Measurements from ENCODE around the gene TADA3. TPM values are rescaled to one million over a fixed set of nuclear protein-coding genes. Genes with fewer than 3 reads are reported as not detected.
A peak's percentile ranks its signal among the peaks of the same experiment; 100 is the strongest.

The TADA3 gene
- total and polyA plus RNA-seq, 4 donors = 41.6 to 62.3 (median 53.2) TPM

- no peak overlapping the region for H3K9ac ChIP-seq (ENCODE audit: insufficient read depth in 1 of 2, low read length in 2 of 2)
- DNase-seq (no peak), ATAC-seq (ENCODE audit: insufficient read depth, low FRiP score) (no peak)
- TF ChIP-seq CTCF (IDR thresholded peaks at IDR 0.05; ENCODE audit: control extremely low read depth, extremely low read depth) = no peak
- H3K9me3 ChIP-seq (ENCODE audit: control insufficient read depth in 4 of 4, insufficient read depth in 3 of 4, low read length in 3 of 4) = no peaks in the 10 kb centered on the region
- peaks cover 3 to 44% (median 36%) of the 10 kb centered on the region in 4 donors for H3K36me3 ChIP-seq (ENCODE audit: control insufficient read depth in 4 of 4, insufficient read depth in 4 of 4, low read length in 4 of 4)
- no peak overlapping the region for H3K27ac ChIP-seq (ENCODE audit: low read depth in 1 of 2, low read length in 1 of 2)
- no peak overlapping the region for H3K4me3 ChIP-seq
- no peaks in the 10 kb centered on the region for H3K4me1 ChIP-seq (ENCODE audit: control insufficient read depth in 5 of 5, insufficient read depth in 5 of 5, low read length in 5 of 5)
- 93 to 97% methylated on average over 3 of the region's 3 CpGs for whole genome bisulfite sequencing, 2 donors
- no peaks in the 10 kb centered on the region for H3K27me3 ChIP-seq (ENCODE audit: control insufficient read depth in 3 of 3, insufficient read depth in 3 of 3, low read length in 2 of 3)
Observed at GRCh38 chr3:9831253-9831652, 39.0 kb upstream of the TADA3 start.

- Histone ChIP-seq H3K4me3 (no peak overlapping the region), H3K36me3 (ENCODE audit: control insufficient read depth in 4 of 4, insufficient read depth in 4 of 4, low read length in 4 of 4) (peaks cover 3 to 26% (median 23%) of the 10 kb centered on the region in 4 donors), H3K27ac (ENCODE audit: low read depth in 1 of 2, low read length in 1 of 2) (no peak overlapping the region), H3K9ac (ENCODE audit: insufficient read depth in 1 of 2, low read length in 2 of 2) (no peak overlapping the region), H3K9me3 (ENCODE audit: control insufficient read depth in 4 of 4, insufficient read depth in 3 of 4, low read length in 3 of 4) (no peaks in the 10 kb centered on the region), H3K27me3 (ENCODE audit: control insufficient read depth in 3 of 3, insufficient read depth in 3 of 3, low read length in 2 of 3) (no peaks in the 10 kb centered on the region), H3K4me1 (ENCODE audit: control insufficient read depth in 5 of 5, insufficient read depth in 5 of 5, low read length in 5 of 5) (no peaks in the 10 kb centered on the region)
- 96 to 97% methylated on average over 17 of the region's 17 CpGs for WGBS, 2 donors
- no peak for TF ChIP-seq CTCF (IDR thresholded peaks at IDR 0.05; ENCODE audit: control extremely low read depth, extremely low read depth)
- no peak for DNase-seq
- no peak for ATAC-seq (ENCODE audit: insufficient read depth, low FRiP score)
Observed at GRCh38 chr3:9828801-9829755, 36.8 kb upstream of the TADA3 start.

DNA sequence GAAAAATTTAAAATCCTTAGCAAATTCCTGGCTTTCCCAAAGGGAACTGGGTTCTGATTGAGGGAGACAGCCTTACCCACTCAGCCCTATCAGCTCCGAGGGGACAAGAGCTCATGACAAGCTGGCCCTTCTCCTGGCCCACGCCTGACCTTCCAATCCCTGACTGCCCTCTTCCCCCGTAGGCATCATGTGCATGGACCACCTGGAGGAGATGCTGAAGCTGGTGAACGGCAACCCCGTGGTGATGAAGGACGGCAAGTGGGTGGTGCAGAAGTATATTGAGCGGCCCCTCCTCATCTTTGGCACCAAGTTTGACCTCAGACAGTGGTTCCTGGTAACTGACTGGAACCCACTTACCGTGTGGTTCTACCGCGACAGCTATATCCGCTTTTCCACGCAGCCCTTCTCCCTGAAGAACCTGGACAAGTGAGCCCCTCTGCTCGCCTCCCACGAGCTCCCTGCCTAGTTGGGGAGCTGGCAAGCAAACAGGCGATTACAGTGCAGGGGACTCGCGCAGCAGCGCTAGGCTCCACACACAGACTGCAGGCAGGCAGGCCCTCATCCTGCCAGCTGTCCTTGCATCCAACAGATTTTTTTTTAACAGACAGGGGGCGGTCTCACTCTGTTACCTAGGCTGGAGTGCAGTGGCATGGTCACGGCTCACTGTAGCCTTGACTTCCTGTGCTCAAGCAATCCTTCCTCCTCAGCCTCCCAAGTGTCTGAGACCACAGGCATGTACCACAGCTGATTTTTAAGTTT lies 34.7 kb upstream of the TADA3 start:
- no peak for ATAC-seq (ENCODE audit: insufficient read depth, low FRiP score)
- H3K4me1 ChIP-seq (ENCODE audit: control insufficient read depth in 5 of 5, insufficient read depth in 5 of 5, low read length in 5 of 5) = no peaks in the 10 kb centered on the region
- H3K9ac ChIP-seq (ENCODE audit: insufficient read depth in 1 of 2, low read length in 2 of 2) = no peak overlapping the region
- peaks cover 3 to 15% (median 12%) of the 10 kb centered on the region in 4 donors for H3K36me3 ChIP-seq (ENCODE audit: control insufficient read depth in 4 of 4, insufficient read depth in 4 of 4, low read length in 4 of 4)
- H3K27me3 ChIP-seq (ENCODE audit: control insufficient read depth in 3 of 3, insufficient read depth in 3 of 3, low read length in 2 of 3) = no peaks in the 10 kb centered on the region
- no peak overlapping the region for H3K27ac ChIP-seq (ENCODE audit: low read depth in 1 of 2, low read length in 1 of 2)
- H3K9me3 ChIP-seq (ENCODE audit: control insufficient read depth in 4 of 4, insufficient read depth in 3 of 4, low read length in 3 of 4) = no peaks in the 10 kb centered on the region
- peak in 2 of 3 donors; percentile 6 to 14 for DNase-seq
- no peak overlapping the region for H3K4me3 ChIP-seq
- 82 to 88% methylated on average over 20 of the region's 20 CpGs for WGBS, 2 donors
- peak; percentile 1 for TF ChIP-seq CTCF (IDR thresholded peaks at IDR 0.05; ENCODE audit: control extremely low read depth, extremely low read depth)
